Activated naive CD8-positive, alpha-beta T cell (primary cell): ENCODE results near the gene ITGAD.

Experiments
- H3K27ac Mint-ChIP-seq: one replicate; pipeline ENCODE4 v1.8.0; 2021; ENCODE audit warnings: mixed read lengths
- H3K27me3 Mint-ChIP-seq: one replicate; pipeline ENCODE4 v1.8.0; 2021; ENCODE audit warnings: mixed read lengths
- H3K36me3 Mint-ChIP-seq: one replicate; pipeline ENCODE4 v1.8.0; 2021; ENCODE audit warnings: mixed read lengths
- H3K4me1 Mint-ChIP-seq: one replicate; pipeline ENCODE4 v1.8.0; 2021; ENCODE audit warnings: low read depth, mixed read lengths
- H3K4me3 Mint-ChIP-seq: one replicate; pipeline ENCODE4 v1.8.0; 2021; ENCODE audit warnings: mild to moderate bottlenecking, mixed read lengths
- H3K9me3 Mint-ChIP-seq: one replicate; pipeline ENCODE4 v1.8.0; 2021; ENCODE audit warnings: low read depth, mixed read lengths

ITGAD gene

DNA sequence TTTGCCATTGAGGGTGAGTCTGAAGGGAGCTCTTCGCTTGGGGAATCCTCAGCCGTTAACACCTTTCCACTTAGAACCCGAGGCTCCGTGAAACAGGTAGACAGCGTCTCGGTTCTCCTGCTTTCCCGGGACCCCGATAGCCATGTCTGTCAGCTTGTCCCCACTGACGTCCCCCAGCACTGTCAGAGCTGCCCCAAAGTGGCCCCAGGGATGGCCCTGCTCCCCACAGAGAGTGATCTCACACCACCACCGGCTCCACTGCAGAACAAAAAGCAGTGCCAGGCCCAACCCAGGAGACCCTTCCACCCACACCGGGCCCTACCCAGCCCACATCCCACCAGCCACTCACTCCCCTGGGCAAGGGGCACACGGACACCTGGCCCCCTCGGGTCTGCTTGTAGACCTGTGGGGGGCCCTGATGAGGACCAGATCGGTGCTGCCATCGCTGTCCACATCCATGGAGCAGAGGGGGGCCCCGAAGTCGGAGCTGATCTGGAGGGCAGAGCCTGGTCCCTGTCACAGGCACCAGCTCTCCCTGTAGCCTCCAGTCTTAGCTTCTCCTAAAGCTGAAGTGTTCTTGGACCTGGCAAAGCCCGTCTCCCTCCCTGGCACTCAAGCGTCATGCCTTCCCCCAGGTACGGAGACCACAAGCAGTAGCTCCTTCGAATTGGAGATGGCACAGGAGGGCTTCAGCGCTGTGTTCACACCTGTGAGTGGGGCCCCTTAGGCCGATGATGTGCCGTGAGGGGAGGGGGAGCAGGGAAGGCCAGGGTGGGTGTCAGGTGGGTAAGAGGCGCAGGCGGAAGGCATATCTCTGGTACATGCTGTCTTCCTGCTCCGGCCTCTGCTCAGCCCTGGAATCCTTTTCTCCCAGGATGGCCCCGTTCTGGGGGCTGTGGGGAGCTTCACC lies 31.7 kb upstream of the ITGAD start:
- H3K4me3 Mint-ChIP-seq: no peak overlapping the region
- peaks cover 11% of the 10 kb centered on the region for H3K4me1 Mint-ChIP-seq
- H3K27me3 Mint-ChIP-seq: no peaks in the 10 kb centered on the region
- no peak overlapping the region for H3K27ac Mint-ChIP-seq
- H3K36me3 Mint-ChIP-seq: no peaks in the 10 kb centered on the region
- H3K9me3 Mint-ChIP-seq: no peaks in the 10 kb centered on the region

DNA sequence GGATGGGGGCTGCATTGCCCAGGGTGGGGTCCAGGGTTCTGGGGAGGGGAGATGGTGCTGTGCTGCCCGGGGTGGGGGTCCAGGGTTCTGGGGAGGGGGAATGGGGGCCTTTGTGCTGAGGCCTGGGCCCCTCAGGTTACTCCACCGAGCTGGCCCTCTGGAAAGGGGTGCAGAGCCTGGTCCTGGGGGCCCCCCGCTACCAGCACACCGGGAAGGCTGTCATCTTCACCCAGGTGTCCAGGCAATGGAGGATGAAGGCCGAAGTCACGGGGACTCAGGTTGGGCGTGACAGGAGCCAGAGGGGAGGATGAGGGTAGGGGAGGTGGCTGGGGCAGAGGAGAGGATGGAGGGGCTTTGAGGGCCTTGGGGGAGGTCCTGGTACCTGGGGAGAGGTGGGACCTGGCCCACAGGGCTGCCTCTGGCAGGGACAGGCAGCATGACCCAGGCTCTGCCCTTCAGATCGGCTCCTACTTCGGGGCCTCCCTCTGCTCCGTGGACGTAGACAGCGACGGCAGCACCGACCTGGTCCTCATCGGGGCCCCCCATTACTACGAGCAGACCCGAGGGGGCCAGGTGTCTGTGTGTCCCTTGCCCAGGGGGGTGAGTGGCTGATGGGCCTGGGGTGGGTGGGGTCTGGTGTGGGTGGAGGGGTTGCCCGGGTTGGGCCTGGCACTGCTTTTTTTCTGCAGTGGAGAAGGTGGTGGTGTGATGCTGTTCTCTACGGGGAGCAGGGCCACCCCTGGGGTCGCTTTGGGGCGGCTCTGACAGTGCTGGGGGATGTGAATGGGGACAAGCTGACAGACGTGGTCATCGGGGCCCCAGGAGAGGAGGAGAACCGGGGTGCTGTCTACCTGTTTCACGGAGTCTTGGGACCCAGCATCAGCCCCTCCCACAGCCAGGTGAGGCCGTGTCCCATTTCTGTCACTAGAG lies 30.4 kb upstream of the ITGAD start:
- no peaks in the 10 kb centered on the region for H3K27me3 Mint-ChIP-seq
- no peak overlapping the region for H3K4me3 Mint-ChIP-seq
- no peak overlapping the region for H3K27ac Mint-ChIP-seq
- H3K4me1 Mint-ChIP-seq: peaks cover 9% of the 10 kb centered on the region
- no peaks in the 10 kb centered on the region for H3K36me3 Mint-ChIP-seq
- H3K9me3 Mint-ChIP-seq: no peaks in the 10 kb centered on the region

DNA sequence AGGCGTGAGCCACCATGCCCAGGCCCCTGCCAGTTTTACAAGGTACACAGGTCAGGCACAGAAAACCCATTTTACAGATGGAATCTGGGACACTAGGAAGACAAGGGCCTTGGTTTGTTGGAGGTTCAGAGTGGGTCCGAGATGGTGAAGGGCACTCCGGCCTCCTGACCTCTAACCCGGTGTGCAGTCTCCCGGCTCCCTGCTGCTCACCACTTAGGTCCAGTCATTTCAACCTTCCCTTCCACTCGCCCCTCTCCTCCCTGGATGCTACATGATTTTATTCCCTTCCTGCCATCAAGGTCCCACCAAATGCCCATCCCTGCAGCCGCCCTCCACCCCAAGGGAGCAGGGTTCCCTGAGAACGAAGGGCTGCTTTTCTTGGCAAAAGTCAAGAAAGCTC lies 29.4 kb upstream of the ITGAD start:
- peaks cover 7% of the 10 kb centered on the region for H3K4me1 Mint-ChIP-seq
- no peak overlapping the region for H3K27ac Mint-ChIP-seq
- H3K9me3 Mint-ChIP-seq: no peaks in the 10 kb centered on the region
- no peaks in the 10 kb centered on the region for H3K36me3 Mint-ChIP-seq
- H3K27me3 Mint-ChIP-seq: no peaks in the 10 kb centered on the region
- H3K4me3 Mint-ChIP-seq: no peak overlapping the region

DNA sequence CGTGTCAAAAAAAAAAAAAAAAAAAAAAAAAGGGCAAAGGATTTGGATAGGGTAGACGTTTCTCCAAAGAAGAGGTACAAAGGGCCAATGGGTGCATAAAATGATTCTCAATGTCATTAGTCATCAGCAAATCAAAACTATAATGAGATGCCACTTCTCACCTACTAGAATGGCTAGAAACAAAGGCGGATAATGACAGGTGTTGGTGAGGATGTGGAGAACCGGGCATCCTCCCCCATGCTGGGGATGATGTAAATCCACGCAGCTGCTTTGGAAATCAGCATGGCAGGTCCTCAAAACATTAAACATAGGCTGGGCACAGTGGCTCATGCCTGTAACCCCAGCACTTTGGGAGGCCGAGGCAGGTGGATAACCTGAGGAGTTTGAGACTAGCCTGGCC lies 28.7 kb upstream of the ITGAD start:
- Mint-ChIP-seq H3K4me1 (peaks cover 7% of the 10 kb centered on the region), H3K4me3 (no peak overlapping the region), H3K9me3 (no peaks in the 10 kb centered on the region), H3K27ac (no peak overlapping the region), H3K27me3 (no peaks in the 10 kb centered on the region), H3K36me3 (no peaks in the 10 kb centered on the region)

DNA sequence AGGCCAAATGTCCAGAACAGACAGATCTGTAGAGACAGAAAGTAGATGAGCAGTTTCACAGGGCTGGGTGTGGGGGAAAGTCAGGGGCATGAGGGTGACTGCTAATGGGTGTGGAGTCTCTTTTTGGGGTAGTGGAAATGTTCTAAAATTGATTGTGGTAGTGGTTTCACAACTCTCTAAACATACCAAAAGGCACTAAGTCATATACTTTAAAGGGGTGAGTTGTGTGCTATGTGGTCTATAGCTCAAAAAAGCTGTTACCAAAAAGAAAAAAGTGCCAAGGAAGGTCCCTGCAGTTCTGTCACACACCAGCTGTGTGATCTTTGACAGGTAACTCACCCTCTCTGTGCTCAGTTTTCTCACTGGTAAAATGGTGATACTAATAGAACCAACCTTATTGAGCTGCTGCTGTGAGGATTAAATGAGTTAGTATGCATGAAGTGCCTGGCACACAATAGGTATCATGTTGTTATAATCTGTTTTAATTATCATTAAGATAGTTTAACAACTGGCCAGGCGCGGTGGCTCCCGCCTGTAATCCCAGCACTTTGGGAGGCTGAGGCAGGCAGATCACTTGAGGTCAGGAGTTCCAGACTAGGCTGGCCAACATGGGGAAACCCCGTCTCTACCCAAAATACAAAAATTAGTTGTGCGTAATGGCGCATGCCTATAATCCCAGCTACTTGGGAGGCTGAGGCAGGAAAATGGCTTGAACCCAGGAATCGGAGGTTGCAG lies 27.8 kb upstream of the ITGAD start:
- Mint-ChIP-seq H3K9me3 (no peaks in the 10 kb centered on the region), H3K4me1 (peaks cover 7% of the 10 kb centered on the region), H3K27me3 (no peaks in the 10 kb centered on the region), H3K4me3 (no peak overlapping the region), H3K27ac (no peak overlapping the region), H3K36me3 (no peaks in the 10 kb centered on the region)

DNA sequence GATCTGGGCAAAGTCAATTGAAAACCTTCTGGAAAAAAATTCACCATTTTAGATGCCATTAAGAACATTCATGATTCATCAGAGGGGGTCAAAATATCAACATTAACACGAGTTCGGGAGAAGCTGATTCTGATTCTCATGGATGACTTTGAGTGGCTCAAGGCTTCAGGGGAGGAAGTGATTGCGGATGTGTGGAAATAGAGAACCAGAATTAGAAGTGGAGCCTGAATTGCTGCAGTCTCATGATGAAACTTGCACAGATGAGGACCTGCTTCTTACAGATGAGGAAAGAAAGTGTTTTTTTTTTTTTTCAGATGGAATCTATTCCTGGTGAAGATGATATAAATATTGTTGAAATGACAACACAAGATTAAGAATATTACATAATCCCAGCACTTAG lies 25.3 kb upstream of the ITGAD start:
- Mint-ChIP-seq H3K9me3 (no peaks in the 10 kb centered on the region), H3K27ac (no peak overlapping the region), H3K4me1 (peaks cover 7% of the 10 kb centered on the region), H3K4me3 (no peak overlapping the region), H3K27me3 (no peaks in the 10 kb centered on the region), H3K36me3 (no peaks in the 10 kb centered on the region)

DNA sequence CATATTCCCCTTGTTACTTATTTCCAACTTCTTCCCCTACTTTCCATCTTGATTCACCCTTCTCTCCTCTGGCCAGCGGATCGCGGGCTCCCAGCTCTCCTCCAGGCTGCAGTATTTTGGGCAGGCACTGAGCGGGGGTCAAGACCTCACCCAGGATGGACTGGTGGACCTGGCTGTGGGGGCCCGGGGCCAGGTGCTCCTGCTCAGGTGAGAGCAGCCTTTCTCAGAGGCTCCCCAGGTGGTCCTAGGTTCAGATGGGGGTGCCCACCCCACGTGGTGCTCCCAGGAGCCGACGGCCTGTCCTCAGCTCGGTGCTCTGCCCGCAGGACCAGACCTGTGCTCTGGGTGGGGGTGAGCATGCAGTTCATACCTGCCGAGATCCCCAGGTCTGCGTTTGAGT lies 22.1 kb upstream of the ITGAD start:
- Mint-ChIP-seq H3K9me3 (no peaks in the 10 kb centered on the region), H3K4me3 (no peak overlapping the region), H3K27ac (no peak overlapping the region), H3K4me1 (peaks cover 7% of the 10 kb centered on the region), H3K36me3 (peaks cover 2% of the 10 kb centered on the region), H3K27me3 (no peaks in the 10 kb centered on the region)

DNA sequence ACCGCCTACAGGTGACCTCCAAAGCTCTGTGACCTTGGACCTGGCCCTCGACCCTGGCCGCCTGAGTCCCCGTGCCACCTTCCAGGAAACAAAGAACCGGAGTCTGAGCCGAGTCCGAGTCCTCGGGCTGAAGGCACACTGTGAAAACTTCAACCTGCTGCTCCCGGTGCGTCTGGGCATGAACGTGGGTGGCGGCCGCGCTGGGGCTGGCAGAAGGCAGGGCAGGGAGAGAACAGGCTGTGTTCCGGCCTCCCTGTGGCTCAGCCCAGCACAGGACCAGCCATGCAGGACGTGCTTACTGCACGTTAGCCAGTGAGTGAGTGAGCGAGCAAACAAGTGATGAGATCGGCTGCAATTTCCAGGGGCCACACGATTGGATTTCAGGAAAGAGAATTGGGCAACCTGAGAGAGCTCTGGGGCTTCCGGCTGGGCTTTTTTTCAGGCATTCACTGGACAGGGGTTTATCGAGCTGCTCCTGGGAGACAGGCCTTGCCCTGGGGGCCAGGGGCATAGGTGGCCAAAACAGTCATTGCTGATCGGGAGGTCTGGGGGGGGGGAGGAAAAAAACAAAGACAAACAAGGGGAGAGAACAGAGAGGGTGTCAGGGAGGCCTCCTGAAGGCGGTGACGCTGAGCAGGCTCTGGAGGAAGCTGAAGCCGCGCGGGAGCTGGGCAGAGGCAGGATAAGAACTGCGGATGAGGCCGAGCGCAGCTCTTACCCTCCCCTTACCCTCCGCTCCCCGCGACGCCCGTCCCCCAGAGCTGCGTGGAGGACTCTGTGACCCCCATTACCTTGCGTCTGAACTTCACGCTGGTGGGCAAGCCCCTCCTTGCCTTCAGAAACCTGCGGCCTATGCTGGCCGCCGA lies 21.3 kb upstream of the ITGAD start:
- H3K9me3 Mint-ChIP-seq: no peaks in the 10 kb centered on the region
- peaks cover 3% of the 10 kb centered on the region for H3K4me1 Mint-ChIP-seq
- H3K27ac Mint-ChIP-seq: no peak overlapping the region
- H3K27me3 Mint-ChIP-seq: no peaks in the 10 kb centered on the region
- H3K4me3 Mint-ChIP-seq: no peak overlapping the region
- H3K36me3 Mint-ChIP-seq: peaks cover 2% of the 10 kb centered on the region

DNA sequence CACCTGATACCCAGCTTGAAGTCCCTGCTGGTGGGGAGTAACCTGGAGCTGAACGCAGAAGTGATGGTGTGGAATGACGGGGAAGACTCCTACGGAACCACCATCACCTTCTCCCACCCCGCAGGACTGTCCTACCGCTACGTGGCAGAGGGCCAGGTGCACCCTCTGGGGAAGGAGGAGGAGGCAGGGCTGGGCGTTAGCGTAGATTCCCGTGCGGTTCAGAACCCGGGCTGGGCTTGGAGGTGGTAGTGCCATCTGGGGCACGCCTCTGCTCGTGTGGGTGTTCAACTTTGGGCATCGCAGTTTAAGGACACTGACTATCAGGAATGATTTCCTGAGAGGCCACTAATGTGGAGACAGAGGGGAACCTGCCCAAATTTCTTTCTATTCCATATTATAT lies 19.9 kb upstream of the ITGAD start:
- no peak overlapping the region for H3K27ac Mint-ChIP-seq
- H3K4me1 Mint-ChIP-seq: no peaks in the 10 kb centered on the region

DNA sequence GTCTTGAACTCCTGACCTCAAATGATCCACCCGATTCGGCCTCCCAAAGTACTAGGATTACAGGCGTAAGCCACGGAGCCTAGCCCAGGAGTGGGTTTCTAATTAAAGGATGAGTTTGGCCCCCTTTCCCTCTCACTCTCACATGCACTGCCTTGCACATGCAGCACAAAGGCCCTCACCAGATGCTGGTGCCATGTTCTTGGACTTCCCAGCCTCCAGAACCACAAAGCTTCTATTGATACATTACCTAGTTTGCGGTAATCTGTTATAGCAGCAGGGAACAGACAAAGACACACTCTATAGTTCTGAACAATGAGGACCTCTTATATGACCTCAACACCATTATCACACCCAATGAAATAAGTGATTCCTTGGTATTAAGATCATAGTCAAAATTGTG lies 17.9 kb upstream of the ITGAD start:
- peaks cover 2% of the 10 kb centered on the region for H3K36me3 Mint-ChIP-seq
- no peaks in the 10 kb centered on the region for H3K4me1 Mint-ChIP-seq
- no peaks in the 10 kb centered on the region for H3K27me3 Mint-ChIP-seq
- H3K9me3 Mint-ChIP-seq: no peaks in the 10 kb centered on the region
- H3K4me3 Mint-ChIP-seq: no peak overlapping the region
- H3K27ac Mint-ChIP-seq: no peak overlapping the region

More for the DNA sequence above, 19.9 kb upstream of the ITGAD start:
- H3K4me3 Mint-ChIP-seq: no peak overlapping the region
- H3K36me3 Mint-ChIP-seq: peaks cover 2% of the 10 kb centered on the region
- H3K27me3 Mint-ChIP-seq: no peaks in the 10 kb centered on the region
- no peaks in the 10 kb centered on the region for H3K9me3 Mint-ChIP-seq

DNA sequence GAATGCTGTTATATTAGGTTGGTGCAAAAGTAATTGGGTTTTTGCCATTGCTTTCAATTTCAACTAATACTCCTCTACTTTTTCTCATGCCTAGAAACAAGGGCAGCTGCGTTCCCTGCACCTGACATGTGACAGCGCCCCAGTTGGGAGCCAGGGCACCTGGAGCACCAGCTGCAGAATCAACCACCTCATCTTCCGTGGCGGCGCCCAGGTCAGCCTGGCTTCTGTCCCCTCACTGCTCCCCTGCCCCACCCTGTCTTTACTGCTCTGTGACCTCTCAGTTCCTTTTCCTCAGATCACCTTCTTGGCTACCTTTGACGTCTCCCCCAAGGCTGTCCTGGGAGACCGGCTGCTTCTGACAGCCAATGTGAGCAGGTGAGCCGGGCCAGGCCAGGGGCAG lies 16.4 kb upstream of the ITGAD start:
- no peaks in the 10 kb centered on the region for H3K27me3 Mint-ChIP-seq

DNA sequence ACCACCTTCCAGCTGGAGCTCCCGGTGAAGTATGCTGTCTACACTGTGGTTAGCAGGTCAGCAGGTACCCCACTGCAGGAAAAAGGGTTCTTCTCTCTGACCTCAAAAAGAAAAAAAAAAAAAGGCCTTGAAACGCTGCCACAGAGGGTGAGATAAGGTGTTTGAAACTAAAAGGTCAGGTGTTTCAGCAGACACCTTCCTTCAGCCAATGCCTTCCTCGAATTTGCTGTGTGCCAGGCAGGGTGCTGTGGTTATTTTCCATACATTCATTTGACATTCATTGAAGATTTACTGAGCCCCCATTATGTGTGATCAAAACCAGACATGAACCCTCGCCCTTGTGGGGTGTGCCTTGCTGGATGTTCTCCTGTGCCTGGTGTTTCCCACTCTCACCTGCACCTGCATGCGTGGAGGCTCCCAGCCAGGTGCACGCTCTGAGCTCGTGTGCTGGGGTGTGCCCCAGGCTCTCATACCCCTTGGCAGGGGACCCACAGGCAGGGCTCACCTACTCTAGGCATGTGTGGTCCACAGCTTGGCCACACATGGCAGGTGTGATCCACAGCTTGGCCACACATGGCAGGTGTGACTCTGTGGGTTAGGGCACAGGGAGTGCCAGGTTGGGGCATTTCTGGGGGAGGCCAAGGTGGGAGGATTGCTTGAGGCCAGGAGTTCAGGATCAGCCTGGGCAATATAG lies 15.8 kb upstream of the ITGAD start:
- H3K9me3 Mint-ChIP-seq: no peaks in the 10 kb centered on the region
- no peaks in the 10 kb centered on the region for H3K27me3 Mint-ChIP-seq
- no peak overlapping the region for H3K27ac Mint-ChIP-seq
- no peak overlapping the region for H3K4me3 Mint-ChIP-seq
- peaks cover 2% of the 10 kb centered on the region for H3K36me3 Mint-ChIP-seq
- H3K4me1 Mint-ChIP-seq: peaks cover 1% of the 10 kb centered on the region

More for the DNA sequence above, 16.4 kb upstream of the ITGAD start:
- H3K4me3 Mint-ChIP-seq: no peak overlapping the region
- no peaks in the 10 kb centered on the region for H3K4me1 Mint-ChIP-seq
- H3K36me3 Mint-ChIP-seq: peaks cover 2% of the 10 kb centered on the region
- no peak overlapping the region for H3K27ac Mint-ChIP-seq
- no peaks in the 10 kb centered on the region for H3K9me3 Mint-ChIP-seq

DNA sequence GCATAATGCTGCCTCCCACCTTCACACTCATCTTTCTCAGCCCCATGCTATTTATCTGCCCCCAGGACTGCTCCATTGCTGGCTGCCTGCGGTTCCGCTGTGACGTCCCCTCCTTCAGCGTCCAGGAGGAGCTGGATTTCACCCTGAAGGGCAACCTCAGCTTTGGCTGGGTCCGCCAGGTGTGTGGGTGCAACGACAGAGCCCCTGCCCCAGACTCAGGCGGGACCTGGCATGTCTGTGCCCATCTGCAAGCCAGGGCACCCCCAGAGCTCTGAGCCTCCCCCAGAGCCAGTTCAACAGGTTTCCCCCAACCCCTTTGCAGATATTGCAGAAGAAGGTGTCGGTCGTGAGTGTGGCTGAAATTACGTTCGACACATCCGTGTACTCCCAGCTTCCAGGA lies 12.9 kb upstream of the ITGAD start:
- H3K36me3 Mint-ChIP-seq: peaks cover 1% of the 10 kb centered on the region
- peaks cover 6% of the 10 kb centered on the region for H3K4me1 Mint-ChIP-seq
- no peaks in the 10 kb centered on the region for H3K27me3 Mint-ChIP-seq
- no peak overlapping the region for H3K4me3 Mint-ChIP-seq
- no peak overlapping the region for H3K27ac Mint-ChIP-seq
- H3K9me3 Mint-ChIP-seq: no peaks in the 10 kb centered on the region
